ENCODE results near the gene PTPRJ. TPM values are rescaled to one million over a fixed set of nuclear protein-coding genes. Genes with fewer than 3 reads are reported as not detected.
"Not testable (repeated sequence)": the region's sequence is repeated elsewhere in the genome, so short reads cannot be mapped to it uniquely, and the experiment has no call there.

The PTPRJ gene
- total RNA-seq, 1 donor from 2014 or later = 1.6 TPM

GRCh38 chr11:48138222-48138621 lies 157.9 kb downstream of the PTPRJ start:
- DNase-seq (ENCODE audit: low read depth) (no peak), FAIRE-seq (no peak)
- H3K27me3 ChIP-seq (ENCODE audit: control insufficient read depth, insufficient read depth, low read length) = no peaks in the 10 kb centered on the region
- TF ChIP-seq CTCF (IDR thresholded peaks at IDR 0.05; ENCODE audit: insufficient read depth, low read length, severe bottlenecking) = no peak
- H3K4me3 ChIP-seq (ENCODE audit: low read depth, low read length) = no peak overlapping the region
- H3K36me3 ChIP-seq (ENCODE audit: control insufficient read depth, insufficient read depth, low read length) = no peaks in the 10 kb centered on the region

- H3K36me3 ChIP-seq (ENCODE audit: control insufficient read depth, insufficient read depth, low read length); DNase-seq (ENCODE audit: low read depth); H3K4me3 ChIP-seq (ENCODE audit: low read depth, low read length); H3K27me3 ChIP-seq (ENCODE audit: control insufficient read depth, insufficient read depth, low read length); FAIRE-seq: not testable (repeated sequence)
Observed at GRCh38 chr11:48139896-48140295, 159.5 kb downstream of the PTPRJ start.

- Histone ChIP-seq H3K4me3 (ENCODE audit: low read depth, low read length) (no peak overlapping the region), H3K36me3 (ENCODE audit: control insufficient read depth, insufficient read depth, low read length) (no peaks in the 10 kb centered on the region), H3K27me3 (ENCODE audit: control insufficient read depth, insufficient read depth, low read length) (no peaks in the 10 kb centered on the region)
- no peak for FAIRE-seq
- TF ChIP-seq CTCF (IDR thresholded peaks at IDR 0.05; ENCODE audit: insufficient read depth, low read length, severe bottlenecking) = no peak
- no peak for DNase-seq (ENCODE audit: low read depth)
Observed at GRCh38 chr11:48141475-48142122, 161.2 kb downstream of the PTPRJ start.

- no peak overlapping the region for H3K4me3 ChIP-seq (ENCODE audit: low read depth, low read length)
- H3K36me3 ChIP-seq (ENCODE audit: control insufficient read depth, insufficient read depth, low read length) = no peaks in the 10 kb centered on the region
- no peak for FAIRE-seq
- TF ChIP-seq CTCF (IDR thresholded peaks at IDR 0.05; ENCODE audit: insufficient read depth, low read length, severe bottlenecking) = no peak
- no peaks in the 10 kb centered on the region for H3K27me3 ChIP-seq (ENCODE audit: control insufficient read depth, insufficient read depth, low read length)
- DNase-seq (ENCODE audit: low read depth) = no peak
Observed at GRCh38 chr11:48142889-48143288, 162.5 kb downstream of the PTPRJ start.

GRCh38 chr11:48148749-48149148 lies 168.4 kb downstream of the PTPRJ start:
- Histone ChIP-seq H3K4me3 (ENCODE audit: low read depth, low read length) (no peak overlapping the region), H3K27me3 (ENCODE audit: control insufficient read depth, insufficient read depth, low read length) (no peaks in the 10 kb centered on the region), H3K36me3 (ENCODE audit: control insufficient read depth, insufficient read depth, low read length) (no peaks in the 10 kb centered on the region)
- TF ChIP-seq CTCF (IDR thresholded peaks at IDR 0.05; ENCODE audit: insufficient read depth, low read length, severe bottlenecking) = no peak
- FAIRE-seq (no peak), DNase-seq (ENCODE audit: low read depth) (peak; percentile 44)

GRCh38 chr11:48150213-48150612 lies 169.9 kb downstream of the PTPRJ start:
- TF ChIP-seq CTCF (IDR thresholded peaks at IDR 0.05; ENCODE audit: insufficient read depth, low read length, severe bottlenecking) = no peak
- DNase-seq (ENCODE audit: low read depth) (peak; percentile 83), FAIRE-seq (no peak)
- H3K27me3 ChIP-seq (ENCODE audit: control insufficient read depth, insufficient read depth, low read length) = no peaks in the 10 kb centered on the region
- no peak overlapping the region for H3K4me3 ChIP-seq (ENCODE audit: low read depth, low read length)
- no peaks in the 10 kb centered on the region for H3K36me3 ChIP-seq (ENCODE audit: control insufficient read depth, insufficient read depth, low read length)

All from bronchial epithelial cell (primary cell).